Stomach (tissue), 9 donors: ENCODE measurements around the gene TADA3. TPM values are rescaled to one million over a fixed set of nuclear protein-coding genes. Genes with fewer than 3 reads are reported as not detected.

Experiments
- DNase-seq, 2 donors: peaks; one replicate each; pipeline versions ENCODE4 v3.0.0 to v3.0.0-alpha.2; 2013 to 2019
- H3K27ac ChIP-seq, 5 donors: fragments of 200-600 bp in 4 of 5; sonication (generic) in 4 of 5; one replicate each; pipeline ENCODE4 v1.5.1; 2013 to 2019; ENCODE audit warnings: mild to moderate bottlenecking in 1 of 5, moderate library complexity in 1 of 5
- H3K27me3 ChIP-seq, 3 donors: fragments of 200-600 bp; sonication (generic); one replicate each; pipeline ENCODE4 v1.5.1; 2017 to 2019; ENCODE audit warnings: mixed run types in 1 of 3
- H3K36me3 ChIP-seq, 4 donors: fragments of 200-600 bp; sonication (generic); 1 replicate in 3 of 4; 2 replicates in 1 of 4; pipeline ENCODE4 v1.5.1; 2016 to 2019
- H3K4me1 ChIP-seq, 4 donors: fragments of 200-600 bp; sonication (generic); one replicate each; pipeline ENCODE4 v1.5.1; 2016 to 2019
- H3K4me3 ChIP-seq, 4 donors: fragments of 200-600 bp; sonication (generic) in 3 of 4; one replicate each; pipeline ENCODE4 v1.5.1; 2016 to 2019; ENCODE audit warnings: mild to moderate bottlenecking in 1 of 4
- H3K9me3 ChIP-seq, 4 donors: fragments of 200-600 bp; sonication (generic); one replicate each; pipeline ENCODE4 v1.5.1; 2016 to 2019
- EP300 ChIP-seq: sonication (generic); formaldehyde crosslinking; IDR thresholded peaks from one replicate; pipeline ENCODE4 v1.6.1; 2017; ENCODE audit warnings: antibody characterized with exemption
- POLR2A ChIP-seq, 4 donors: fragments of 450-650 bp; IDR thresholded peaks; one replicate each; pipeline ENCODE4 v1.6.1; 2016; ENCODE audit warnings: antibody characterized with exemption in 4 of 4, control low read depth in 2 of 4, mild to moderate bottlenecking in 1 of 4, moderate library complexity in 1 of 4
- POLR2AphosphoS5 ChIP-seq, 3 donors: sonication (generic); formaldehyde crosslinking; IDR thresholded peaks; one replicate each; pipeline ENCODE4 v1.6.1; 2016; ENCODE audit warnings: antibody characterized with exemption in 3 of 3
- WGBS, 5 donors: extraction: QIAGEN DNeasy Blood & Tissue Kit in 3 of 5; methylation state at CpG; one replicate each; pipeline versions ENCODE4 v1.1.5 to v1.1.7; 2013 to 2018; 5-methylcytosine and 5-hydroxymethylcytosine counted together
- intact Hi-C: fragments of 100-400 bp; cut with DNase I; formaldehyde crosslinking; loops from one replicate; pipeline ENCODE4 v1.15.1; 2023; ENCODE audit warnings: low total_unique reads
- polyA plus RNA-seq, 3 donors: library from polyadenylated mRNA; stranded (reverse); fragments of 200-250 nt; gene quantifications; one replicate each; pipeline ENCODE4 v1.2.3, GENCODE V29; 2013
- total RNA-seq, 5 donors: library from RNA; depleted of rRNA; stranded (reverse); fragments of >200 nt; gene quantifications; one replicate each; pipeline versions ENCODE4 v1.1.0 to v1.2.3, GENCODE V29; 2014 to 2016
- TF ChIP-seq, protein P1 (sequence below), 7 experiments: fragments of 450-650 bp in 4 of 7; fragments of 200-600 bp in 3 of 7; sonication (generic) in 3 of 7; IDR thresholded peaks; one replicate each; pipeline ENCODE4 v1.5.1; 2016 to 2019; ENCODE audit warnings: antibody characterized with exemption in 7 of 7, control low read depth in 2 of 7, mild to moderate bottlenecking in 1 of 7
- donor health status: healthy with polysubstance abuse.
- donor health status: Bipolar disorder and iron deficiency.
- donor health status: healthy.

TADA3 gene
- total and polyA plus RNA-seq, 8 donors = 29.2 to 62.6 (median 40.8) TPM

DNA sequence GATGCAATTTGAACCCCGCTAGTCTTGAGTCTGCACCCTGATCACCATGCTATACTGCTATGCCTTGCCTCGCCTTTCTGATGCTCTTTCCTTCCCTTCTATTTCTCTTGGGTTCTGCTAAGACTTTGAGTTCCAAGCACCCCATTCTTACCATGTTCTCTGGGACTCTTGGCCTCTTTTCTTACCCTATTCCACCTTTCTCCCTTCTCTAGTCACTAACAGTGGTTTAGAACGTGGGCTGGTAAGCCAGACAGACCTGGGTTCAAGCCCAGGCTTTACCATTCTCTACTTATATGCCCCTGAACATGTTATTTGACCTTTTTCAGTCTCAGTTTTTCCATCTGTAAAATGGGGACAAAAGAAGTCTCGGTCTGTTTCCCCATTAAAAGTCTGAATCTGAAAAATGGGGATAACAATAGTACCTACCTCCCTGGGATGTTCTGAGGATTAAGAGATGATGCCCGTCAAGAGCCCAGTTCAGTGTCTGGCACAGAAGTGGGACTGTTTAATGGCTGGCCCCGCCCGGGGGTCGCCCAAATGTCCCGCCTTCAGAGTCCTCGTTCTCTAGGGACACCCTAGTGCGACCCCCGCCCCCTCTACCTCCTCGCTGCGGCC lies 376 bp downstream of the TADA3 start:
- Histone ChIP-seq H3K4me3 (peak overlapping the region; percentile 82 to 99 (median 93)), H3K4me1 (peaks cover 18 to 56% (median 44%) of the 10 kb centered on the region in 4 donors), H3K27me3 (no peaks in the 10 kb centered on the region), H3K36me3 (peaks cover 21 to 63% (median 55%) of the 10 kb centered on the region in 4 donors), H3K9me3 (no peaks in the 10 kb centered on the region), H3K27ac (peak overlapping the region; percentile 94 to 99 (median 98))
- WGBS, 5 donors = 14 to 21% (median 14%) methylated on average over 10 to 14 of the region's 14 CpGs
- intact Hi-C loops = no loop called here
- TF ChIP-seq POLR2A (IDR thresholded peaks at IDR 0.05) (peak in 1 of 4 donors; percentile 41), POLR2AphosphoS5 (IDR thresholded peaks at IDR 0.05) (no peak)
- DNase-seq = no peak

DNA sequence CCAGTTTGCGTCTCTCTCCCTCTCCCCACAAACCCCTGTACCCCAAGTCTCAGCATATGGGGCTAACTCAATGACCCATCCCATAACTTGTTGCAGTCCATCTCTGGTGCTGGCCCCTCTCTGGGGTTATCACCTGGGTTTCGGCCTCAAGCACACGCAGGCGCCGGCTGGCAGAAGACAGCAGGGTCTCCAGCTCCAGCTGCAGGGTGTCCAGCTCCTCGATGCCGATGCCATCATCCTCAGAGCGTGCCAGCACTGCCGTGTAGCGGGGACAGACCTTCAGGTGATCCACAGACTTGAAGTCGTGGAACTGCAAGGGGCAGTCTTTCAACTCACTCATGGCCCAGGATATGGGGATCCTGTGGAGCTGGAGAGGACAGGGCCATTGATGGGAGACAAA lies 1.1 kb downstream of the TADA3 start:
- Histone ChIP-seq H3K36me3 (peaks cover 29 to 66% (median 58%) of the 10 kb centered on the region in 4 donors), H3K9me3 (no peaks in the 10 kb centered on the region), H3K27me3 (no peaks in the 10 kb centered on the region), H3K27ac (peak overlapping the region in 4 of 5 donors; percentile 96 to 99 (median 98)), H3K4me1 (peaks cover 18 to 49% (median 41%) of the 10 kb centered on the region in 4 donors), H3K4me3 (peak overlapping the region in 2 of 4 donors; percentile 82 to 89)
- 87 to 93% (median 89%) methylated on average over 11 of the region's 11 CpGs for WGBS, 5 donors
- no peak for DNase-seq
- intact Hi-C loops = no loop called here
- TF ChIP-seq, protein P1, sequence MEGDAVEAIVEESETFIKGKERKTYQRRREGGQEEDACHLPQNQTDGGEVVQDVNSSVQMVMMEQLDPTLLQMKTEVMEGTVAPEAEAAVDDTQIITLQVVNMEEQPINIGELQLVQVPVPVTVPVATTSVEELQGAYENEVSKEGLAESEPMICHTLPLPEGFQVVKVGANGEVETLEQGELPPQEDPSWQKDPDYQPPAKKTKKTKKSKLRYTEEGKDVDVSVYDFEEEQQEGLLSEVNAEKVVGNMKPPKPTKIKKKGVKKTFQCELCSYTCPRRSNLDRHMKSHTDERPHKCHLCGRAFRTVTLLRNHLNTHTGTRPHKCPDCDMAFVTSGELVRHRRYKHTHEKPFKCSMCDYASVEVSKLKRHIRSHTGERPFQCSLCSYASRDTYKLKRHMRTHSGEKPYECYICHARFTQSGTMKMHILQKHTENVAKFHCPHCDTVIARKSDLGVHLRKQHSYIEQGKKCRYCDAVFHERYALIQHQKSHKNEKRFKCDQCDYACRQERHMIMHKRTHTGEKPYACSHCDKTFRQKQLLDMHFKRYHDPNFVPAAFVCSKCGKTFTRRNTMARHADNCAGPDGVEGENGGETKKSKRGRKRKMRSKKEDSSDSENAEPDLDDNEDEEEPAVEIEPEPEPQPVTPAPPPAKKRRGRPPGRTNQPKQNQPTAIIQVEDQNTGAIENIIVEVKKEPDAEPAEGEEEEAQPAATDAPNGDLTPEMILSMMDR (IDR thresholded peaks at IDR 0.05) = no peak
- no peak for TF ChIP-seq EP300
- no peak for TF ChIP-seq POLR2A (IDR thresholded peaks at IDR 0.05)
- TF ChIP-seq POLR2AphosphoS5 (IDR thresholded peaks at IDR 0.05) = no peak

GRCh38 chr3:9787714-9788113 lies 4.6 kb downstream of the TADA3 start:
- intact Hi-C loops = no loop called here
- H3K9me3 ChIP-seq = no peaks in the 10 kb centered on the region
- no peak overlapping the region for H3K27ac ChIP-seq
- 86 to 92% (median 87%) methylated on average over 6 of the region's 6 CpGs for WGBS, 5 donors
- H3K36me3 ChIP-seq = peaks cover 40 to 82% (median 80%) of the 10 kb centered on the region in 4 donors
- no peak for DNase-seq
- H3K4me1 ChIP-seq = peaks cover 8 to 21% (median 17%) of the 10 kb centered on the region in 4 donors
- TF ChIP-seq, protein P1 (IDR thresholded peaks at IDR 0.05) = no peak
- TF ChIP-seq POLR2A (IDR thresholded peaks at IDR 0.05) (no peak), EP300 (no peak), POLR2AphosphoS5 (IDR thresholded peaks at IDR 0.05) (no peak)
- no peak overlapping the region for H3K4me3 ChIP-seq
- H3K27me3 ChIP-seq = no peaks in the 10 kb centered on the region

- no peak overlapping the region for H3K27ac ChIP-seq
- DNase-seq = no peak
- intact Hi-C loops = no loop called here
- peaks cover 8 to 20% (median 17%) of the 10 kb centered on the region in 4 donors for H3K4me1 ChIP-seq
- 88 to 94% (median 92%) methylated on average over 13 of the region's 13 CpGs for WGBS, 5 donors
- no peak overlapping the region for H3K4me3 ChIP-seq
- H3K9me3 ChIP-seq = no peaks in the 10 kb centered on the region
- no peaks in the 10 kb centered on the region for H3K27me3 ChIP-seq
- TF ChIP-seq, protein P1 (IDR thresholded peaks at IDR 0.05) = peak in 1 of 7 experiments; percentile 14
- TF ChIP-seq POLR2AphosphoS5 (IDR thresholded peaks at IDR 0.05) = no peak
- peaks cover 45 to 89% (median 87%) of the 10 kb centered on the region in 4 donors for H3K36me3 ChIP-seq
Observed at GRCh38 chr3:9786825-9787669, 5.2 kb downstream of the TADA3 start.
